Stomach smooth muscle (tissue), 2 donors: ENCODE data around the gene KRTAP4-4.
"Not testable (repeated sequence)": the region's sequence is repeated elsewhere in the genome, so short reads cannot be mapped to it uniquely, and the experiment has no call there.

Source experiments
- H3K27ac ChIP-seq: one replicate; pipeline ENCODE4 v1.7.0; 2013; ENCODE audit warnings: mild to moderate bottlenecking, low read length, inconsistent platforms
- H3K27me3 ChIP-seq, 2 donors: one replicate each; pipeline ENCODE4 v1.7.0; 2013; ENCODE audit warnings: low read length in 2 of 2; ENCODE audit not compliant: insufficient read depth in 2 of 2, control insufficient read depth in 1 of 2
- H3K36me3 ChIP-seq, 2 donors: one replicate each; pipeline ENCODE4 v1.7.0; 2013; ENCODE audit warnings: low read length in 2 of 2; ENCODE audit not compliant: control insufficient read depth in 2 of 2, insufficient read depth in 2 of 2
- H3K4me1 ChIP-seq: one replicate; pipeline ENCODE4 v1.7.0; 2013; ENCODE audit warnings: low read length; ENCODE audit not compliant: control insufficient read depth, insufficient read depth
- H3K4me3 ChIP-seq, 2 donors: one replicate each; pipeline ENCODE4 v1.7.0; 2013; ENCODE audit warnings: low read length in 2 of 2
- H3K9ac ChIP-seq, 2 donors: one replicate each; pipeline ENCODE4 v1.7.0; 2013; ENCODE audit warnings: low read length in 2 of 2, mild to moderate bottlenecking in 1 of 2
- H3K9me3 ChIP-seq, 2 donors: one replicate each; pipeline ENCODE4 v1.7.0; 2013; ENCODE audit warnings: low read length in 2 of 2; ENCODE audit not compliant: control insufficient read depth in 2 of 2
- donor health status: healthy.
- donor health status: Pancreatic carcinoma.

Gene KRTAP4-4

GRCh38 chr17:41177727-41178271, 17.3 kb upstream of the KRTAP4-4 start, which contains the start of gene KRTAP4-2:
KRTAP4-2 (minus strand) TSS chr17:41178221; CDS start chr17:41178164, 57 bp downstream.
- no peaks in the 10 kb centered on the region for H3K9me3 ChIP-seq
- H3K9ac ChIP-seq, result no peak within 1 kb of the TSS
- H3K27ac ChIP-seq, result no peak within 1 kb of the TSS
- peaks cover 0 to 9% of the 10 kb centered on the region in 2 donors for H3K27me3 ChIP-seq
- no peaks in the 10 kb centered on the region for H3K4me1 ChIP-seq
- H3K4me3 ChIP-seq, result no peak within 1 kb of the TSS
- no peaks in the 10 kb centered on the region for H3K36me3 ChIP-seq

GRCh38 chr17:41176744-41177387, 16.3 kb upstream of the KRTAP4-4 start:
- Histone ChIP-seq H3K27me3 (peaks cover 0 to 9% of the 10 kb centered on the region in 2 donors), H3K4me1 (no peaks in the 10 kb centered on the region), H3K9me3 (no peaks in the 10 kb centered on the region), H3K27ac (no peak overlapping the region), H3K36me3 (no peaks in the 10 kb centered on the region), H3K4me3 (no peak overlapping the region), H3K9ac (no peak overlapping the region)

GRCh38 chr17:41171886-41172285, 11.3 kb upstream of the KRTAP4-4 start:
- peaks cover 0 to 9% of the 10 kb centered on the region in 2 donors for H3K27me3 ChIP-seq
- H3K4me3 ChIP-seq, result no peak overlapping the region
- no peak overlapping the region for H3K9ac ChIP-seq
- no peaks in the 10 kb centered on the region for H3K36me3 ChIP-seq
- H3K4me1 ChIP-seq, result no peaks in the 10 kb centered on the region
- H3K27ac ChIP-seq, result no peak overlapping the region
- H3K9me3 ChIP-seq, result no peaks in the 10 kb centered on the region

GRCh38 chr17:41168121-41168520, 7.6 kb upstream of the KRTAP4-4 start, which contains the start of gene KRTAP4-3:
KRTAP4-3 (minus strand) TSS chr17:41168221; CDS start chr17:41168172, 49 bp downstream.
- Histone ChIP-seq H3K36me3 (no peaks in the 10 kb centered on the region), H3K9me3 (no peaks in the 10 kb centered on the region), H3K4me1 (no peaks in the 10 kb centered on the region)

GRCh38 chr17:41167561-41167960, 7.0 kb upstream of the KRTAP4-4 start:
- no peak overlapping the region for H3K27ac ChIP-seq
- no peaks in the 10 kb centered on the region for H3K27me3 ChIP-seq
- no peaks in the 10 kb centered on the region for H3K9me3 ChIP-seq
- no peak overlapping the region for H3K4me3 ChIP-seq
- H3K4me1 ChIP-seq, result no peaks in the 10 kb centered on the region
- no peaks in the 10 kb centered on the region for H3K36me3 ChIP-seq
- H3K9ac ChIP-seq, result no peak overlapping the region

More at GRCh38 chr17:41168121-41168520, 7.6 kb upstream of the KRTAP4-4 start, which contains the start of gene KRTAP4-3:
- H3K27me3 ChIP-seq, result no peaks in the 10 kb centered on the region
- H3K27ac ChIP-seq, result no peak within 1 kb of the TSS
- no peak within 1 kb of the TSS for H3K9ac ChIP-seq
- no peak within 1 kb of the TSS for H3K4me3 ChIP-seq

GRCh38 chr17:41163828-41164227, 3.3 kb upstream of the KRTAP4-4 start:
- H3K27ac ChIP-seq, result no peak overlapping the region
- no peaks in the 10 kb centered on the region for H3K36me3 ChIP-seq
- H3K4me3 ChIP-seq, result no peak overlapping the region
- H3K4me1 ChIP-seq, result no peaks in the 10 kb centered on the region
- H3K27me3 ChIP-seq, result peaks cover 0 to 2% of the 10 kb centered on the region in 2 donors
- no peaks in the 10 kb centered on the region for H3K9me3 ChIP-seq
- no peak overlapping the region for H3K9ac ChIP-seq

- H3K27ac ChIP-seq, H3K4me3 ChIP-seq, H3K4me1 ChIP-seq, H3K9me3 ChIP-seq, H3K9ac ChIP-seq, H3K36me3 ChIP-seq, H3K27me3 ChIP-seq: not testable (repeated sequence)
These were observed 358 bp downstream of the KRTAP4-4 start for GRCh38 chr17:41160190-41160589.

- Histone ChIP-seq H3K4me3 (no peak overlapping the region), H3K9ac (no peak overlapping the region), H3K27ac (no peak overlapping the region), H3K4me1 (no peaks in the 10 kb centered on the region), H3K27me3 (no peaks in the 10 kb centered on the region), H3K9me3 (no peaks in the 10 kb centered on the region), H3K36me3 (no peaks in the 10 kb centered on the region)
These were observed 6.7 kb downstream of the KRTAP4-4 start for GRCh38 chr17:41153856-41154255.

GRCh38 chr17:41151525-41151924, 9.0 kb downstream of the KRTAP4-4 start:
- no peaks in the 10 kb centered on the region for H3K36me3 ChIP-seq
- no peaks in the 10 kb centered on the region for H3K27me3 ChIP-seq
- no peak overlapping the region for H3K9ac ChIP-seq
- H3K4me1 ChIP-seq, result no peaks in the 10 kb centered on the region
- H3K4me3 ChIP-seq, result no peak overlapping the region
- no peak overlapping the region for H3K27ac ChIP-seq
- no peaks in the 10 kb centered on the region for H3K9me3 ChIP-seq

- Histone ChIP-seq H3K4me3 (no peak overlapping the region), H3K27me3 (no peaks in the 10 kb centered on the region)
These were observed 10.5 kb downstream of the KRTAP4-4 start for GRCh38 chr17:41150026-41150425.

GRCh38 chr17:41149652-41149985, 10.9 kb downstream of the KRTAP4-4 start, which contains the start of gene KRTAP4-5:
KRTAP4-5 (minus strand) TSS chr17:41149825; CDS start chr17:41149767, 58 bp downstream.
- Histone ChIP-seq H3K27me3 (no peaks in the 10 kb centered on the region), H3K4me1 (no peaks in the 10 kb centered on the region), H3K4me3 (no peak within 1 kb of the TSS), H3K36me3 (no peaks in the 10 kb centered on the region), H3K9ac (no peak within 1 kb of the TSS), H3K9me3 (no peaks in the 10 kb centered on the region), H3K27ac (no peak within 1 kb of the TSS)

More at GRCh38 chr17:41150026-41150425, 10.5 kb downstream of the KRTAP4-4 start:
- H3K4me1 ChIP-seq, result no peaks in the 10 kb centered on the region
- no peak overlapping the region for H3K27ac ChIP-seq
- no peaks in the 10 kb centered on the region for H3K36me3 ChIP-seq
- no peak overlapping the region for H3K9ac ChIP-seq
- no peaks in the 10 kb centered on the region for H3K9me3 ChIP-seq
